HT1080 (cell line): Measurements from ENCODE around the gene BRMS1L. TPM values are rescaled to one million over a fixed set of nuclear protein-coding genes. Genes with fewer than 3 reads are reported as not detected.
A peak's percentile ranks its signal among the peaks of the same experiment; 100 is the strongest.
"Not testable (repeated sequence)": the region's sequence is repeated elsewhere in the genome, so short reads cannot be mapped to it uniquely, and the experiment has no call there.

Source experiments
- DNase-seq: peaks from one replicate; pipeline ENCODE4 v3.0.0-alpha.2; 2015; ENCODE audit warnings: low read depth
- polyA plus RNA-seq, 2 experiments: library from polyadenylated mRNA; depleted of rRNA; stranded (reverse); fragments of >200 nt; gene quantifications; 2 replicates each; pipeline ENCODE4 v1.2.3, GENCODE V29; 2015
- total RNA-seq: library from RNA; depleted of rRNA; stranded (reverse); fragments of >200 nt; shearing (Covaris generic); gene quantifications from 2 replicates; pipeline ENCODE4 v1.2.3, GENCODE V29; 2014; rRNA removed

Gene BRMS1L, protein sequence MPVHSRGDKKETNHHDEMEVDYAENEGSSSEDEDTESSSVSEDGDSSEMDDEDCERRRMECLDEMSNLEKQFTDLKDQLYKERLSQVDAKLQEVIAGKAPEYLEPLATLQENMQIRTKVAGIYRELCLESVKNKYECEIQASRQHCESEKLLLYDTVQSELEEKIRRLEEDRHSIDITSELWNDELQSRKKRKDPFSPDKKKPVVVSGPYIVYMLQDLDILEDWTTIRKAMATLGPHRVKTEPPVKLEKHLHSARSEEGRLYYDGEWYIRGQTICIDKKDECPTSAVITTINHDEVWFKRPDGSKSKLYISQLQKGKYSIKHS
- 6.1 and 6.6 TPM in 2 replicates for total RNA-seq
- 10.0 and 12.3 TPM in 2 replicates for polyA plus RNA-seq (2015; cell fraction: cytosol; rRNA removed)
- polyA plus RNA-seq (2015; cell fraction: nucleus; rRNA removed): 7.6 and 8.7 TPM in 2 replicates

DNA sequence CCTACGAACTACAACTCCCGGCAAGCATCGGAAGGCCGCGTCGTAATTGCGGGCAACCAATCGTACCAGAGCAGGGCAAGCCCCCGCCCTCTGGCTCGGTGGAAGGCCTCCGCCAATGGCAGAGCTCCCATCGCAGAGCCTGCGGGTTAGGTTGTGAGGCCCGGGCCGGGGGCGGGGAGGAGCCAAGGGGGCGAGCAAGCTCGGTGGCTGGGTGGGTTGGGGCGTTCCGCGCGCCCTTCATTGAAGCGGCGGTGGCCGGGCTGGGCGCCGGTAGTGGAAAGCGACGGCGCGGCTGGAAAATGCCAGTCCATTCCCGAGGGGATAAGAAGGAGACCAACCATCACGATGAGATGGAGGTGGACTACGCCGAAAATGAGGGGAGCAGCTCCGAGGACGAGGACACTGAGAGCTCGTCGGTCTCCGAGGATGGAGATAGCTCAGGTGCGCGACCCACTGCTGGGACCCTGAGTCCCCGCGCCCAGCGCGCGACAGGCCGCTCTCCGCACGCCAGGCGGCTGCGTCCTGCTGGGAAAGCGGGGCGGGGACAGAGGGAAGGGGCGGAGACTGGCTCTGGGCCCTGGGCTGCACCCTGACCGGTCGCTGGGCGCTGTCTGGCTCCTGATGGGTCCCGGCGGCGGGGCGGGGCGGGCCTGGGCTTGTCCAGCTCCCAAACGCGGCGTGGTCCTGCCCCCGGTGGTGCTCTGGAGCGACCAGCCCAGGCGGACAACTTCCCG is at the start of gene BRMS1L:
Gene BRMS1L (plus strand): TSS at position 121 of the 734 bp plus-strand sequence. CDS start 179 bp downstream, at position 300.
- peak; percentile 99 for DNase-seq

DNA sequence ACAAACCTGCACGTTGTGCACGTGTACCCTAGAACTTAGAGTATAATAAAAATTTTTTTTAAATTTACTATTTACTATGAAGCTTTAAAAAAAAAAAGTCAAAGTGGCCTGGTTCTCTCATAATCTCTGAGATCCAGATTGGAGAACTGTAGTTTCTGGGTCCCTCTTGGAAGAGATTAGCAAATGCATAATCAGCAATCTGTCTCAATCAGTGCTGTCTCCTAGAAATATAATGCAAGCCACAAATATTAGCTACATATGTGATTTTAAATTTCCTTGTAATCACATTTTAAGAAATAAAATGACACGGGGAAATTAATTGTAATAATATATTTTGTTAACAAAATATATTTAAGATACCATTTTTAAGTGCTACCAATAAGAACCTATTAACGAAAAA is 49.3 kb upstream of the BRMS1L start:
- no peak for DNase-seq

DNA sequence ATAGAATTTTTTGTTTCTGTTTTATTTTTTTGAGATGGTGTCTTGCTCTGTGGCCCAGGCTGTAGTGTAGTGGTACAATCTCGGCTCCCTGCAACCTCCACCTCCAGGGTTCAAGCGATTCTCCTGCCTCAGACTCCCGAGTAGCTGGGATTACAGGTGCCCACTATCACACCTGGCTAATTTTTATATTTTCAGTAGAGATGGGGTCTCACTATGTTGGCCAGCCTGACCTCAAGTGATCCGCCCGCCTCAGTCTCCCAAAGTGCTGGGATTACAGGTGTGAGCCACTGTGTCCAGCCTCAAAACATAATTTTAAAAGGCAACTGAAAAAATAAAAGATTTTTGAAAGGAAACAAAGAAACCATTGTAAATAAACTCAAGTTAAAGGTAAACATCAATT is 48.6 kb upstream of the BRMS1L start:
- not testable (repeated sequence) for DNase-seq

DNA sequence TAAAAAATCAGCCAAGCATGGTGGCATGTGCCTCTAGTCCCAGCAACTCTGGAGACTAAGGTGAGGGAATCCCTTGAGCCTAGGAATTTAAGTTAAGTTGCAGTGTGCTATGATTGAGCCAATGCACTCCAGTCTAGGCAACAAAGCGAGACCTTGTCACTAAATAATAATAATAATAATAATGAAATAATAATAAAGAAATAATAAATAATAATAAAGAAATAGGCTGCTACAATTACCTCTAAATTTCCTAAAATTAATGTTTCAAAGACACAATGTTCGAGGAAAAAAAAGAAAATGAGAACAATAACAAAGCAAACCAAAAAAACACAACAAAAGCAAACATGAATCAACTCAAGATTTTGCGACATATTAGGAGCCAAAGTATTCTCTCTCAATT is 46.8 kb upstream of the BRMS1L start:
- no peak for DNase-seq

DNA sequence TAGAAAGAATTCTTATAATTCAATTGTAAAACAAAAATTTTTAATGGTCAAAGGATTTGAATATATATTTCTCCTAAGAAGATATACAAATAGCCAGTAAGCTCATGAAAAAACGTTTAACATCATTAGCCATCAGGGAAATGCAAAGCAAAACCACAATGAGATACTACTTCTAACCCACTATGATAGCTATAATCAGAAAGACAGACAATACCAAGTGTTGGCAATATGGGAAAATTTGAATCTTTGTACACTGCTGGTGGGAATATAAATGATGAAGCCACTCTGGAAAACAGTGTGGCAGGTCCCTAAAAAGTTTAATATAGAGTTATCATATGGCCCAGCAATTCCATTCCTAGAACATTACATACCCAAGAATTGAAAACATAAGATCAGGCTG is 42.4 kb upstream of the BRMS1L start:
- DNase-seq: no peak

DNA sequence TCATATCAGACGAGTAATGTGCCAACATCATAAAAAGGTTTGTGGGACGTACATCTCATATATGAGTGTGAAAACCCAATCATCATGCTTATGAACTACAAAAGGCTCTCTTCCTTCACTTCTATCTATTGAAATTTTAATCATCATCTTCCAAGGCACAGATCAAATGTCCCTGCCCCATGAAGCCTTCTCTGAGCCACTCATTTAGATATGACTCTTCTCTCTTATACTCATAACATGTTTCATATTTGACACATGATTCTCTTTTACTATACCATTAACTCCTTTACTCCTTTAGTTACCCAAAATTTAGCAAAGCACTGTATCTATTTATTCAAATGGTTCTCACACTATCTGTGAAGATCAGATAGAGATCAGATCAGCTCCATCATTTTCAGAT is 39.3 kb upstream of the BRMS1L start:
- no peak for DNase-seq

DNA sequence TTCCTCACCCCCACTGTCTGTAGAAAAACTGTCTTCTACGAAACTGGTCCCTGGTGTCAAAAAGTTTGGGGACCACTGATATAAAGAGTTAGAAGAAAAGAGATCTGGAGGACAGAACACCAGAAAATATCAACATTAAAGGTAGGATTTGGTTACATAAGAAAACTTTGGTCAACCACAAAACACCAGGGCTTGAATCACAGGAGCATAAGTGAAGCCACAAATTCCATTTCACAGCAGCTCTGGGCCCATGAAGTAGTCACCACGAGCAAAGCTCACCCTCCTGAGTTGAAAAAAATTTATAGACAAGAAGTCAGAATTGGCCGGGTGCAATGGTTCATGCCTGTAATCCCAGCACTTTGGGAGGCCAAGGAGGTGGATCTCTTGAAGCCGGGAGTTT is 36.5 kb upstream of the BRMS1L start:
- DNase-seq: peak; percentile 54

DNA sequence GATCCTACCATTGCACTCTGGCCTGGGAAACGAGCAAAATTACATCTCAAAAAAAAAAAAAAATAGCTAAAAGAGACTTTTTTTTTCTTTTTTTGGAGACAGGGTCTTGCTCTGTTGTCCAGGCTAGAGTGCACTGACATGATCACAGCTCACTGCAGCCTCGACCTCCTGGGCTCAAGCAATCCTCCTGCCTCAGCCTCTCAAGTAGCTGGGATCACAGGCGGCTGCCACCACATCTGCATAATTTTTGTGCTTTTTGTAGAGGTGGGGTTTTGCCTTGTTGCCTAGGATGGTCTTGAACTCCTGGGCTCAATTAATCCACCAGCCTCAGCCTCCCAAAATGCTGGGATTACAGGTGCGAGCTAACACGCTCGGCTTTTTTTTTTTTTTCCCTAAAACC is 28.3 kb upstream of the BRMS1L start:
- no peak for DNase-seq

DNA sequence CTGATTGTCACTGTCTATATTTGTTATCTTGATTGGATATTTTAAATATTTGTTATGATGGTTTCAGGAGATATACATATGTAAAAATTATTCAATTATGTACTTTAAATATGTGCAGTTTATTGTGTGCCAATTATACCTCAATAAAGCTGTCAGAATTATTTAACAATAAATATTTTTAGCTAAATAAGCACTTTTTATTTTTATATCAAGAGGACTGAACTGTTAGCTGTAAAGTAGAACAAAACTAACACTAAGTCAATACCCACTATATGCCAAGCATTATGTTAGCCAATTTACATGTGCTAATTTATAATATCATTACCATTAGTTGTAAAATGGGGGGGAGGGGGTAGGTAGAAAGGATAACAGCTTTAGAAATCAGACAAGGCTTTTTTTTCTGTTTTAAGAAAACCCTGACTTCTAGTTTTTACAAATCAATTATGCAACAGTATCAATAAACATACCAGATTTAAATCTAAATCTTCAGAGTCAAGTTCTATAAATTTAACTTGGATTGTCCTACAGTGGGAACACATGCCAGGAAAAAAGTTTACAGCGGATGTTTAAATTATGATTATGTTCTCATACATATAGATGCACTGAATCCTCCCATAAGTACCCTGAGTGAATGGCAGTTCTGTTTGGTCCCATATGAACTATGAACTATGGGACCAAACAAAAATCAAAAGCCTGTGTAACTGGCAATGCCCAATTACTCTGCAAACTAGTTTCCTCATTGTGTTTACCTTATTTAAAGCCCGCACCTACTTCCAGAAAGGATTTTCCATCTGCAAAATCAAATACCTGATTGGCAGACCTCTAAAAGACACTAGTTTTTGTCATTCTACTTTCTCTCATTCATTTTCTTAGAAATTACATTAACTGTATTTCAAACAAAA is 19.9 kb upstream of the BRMS1L start:
- no peak for DNase-seq

DNA sequence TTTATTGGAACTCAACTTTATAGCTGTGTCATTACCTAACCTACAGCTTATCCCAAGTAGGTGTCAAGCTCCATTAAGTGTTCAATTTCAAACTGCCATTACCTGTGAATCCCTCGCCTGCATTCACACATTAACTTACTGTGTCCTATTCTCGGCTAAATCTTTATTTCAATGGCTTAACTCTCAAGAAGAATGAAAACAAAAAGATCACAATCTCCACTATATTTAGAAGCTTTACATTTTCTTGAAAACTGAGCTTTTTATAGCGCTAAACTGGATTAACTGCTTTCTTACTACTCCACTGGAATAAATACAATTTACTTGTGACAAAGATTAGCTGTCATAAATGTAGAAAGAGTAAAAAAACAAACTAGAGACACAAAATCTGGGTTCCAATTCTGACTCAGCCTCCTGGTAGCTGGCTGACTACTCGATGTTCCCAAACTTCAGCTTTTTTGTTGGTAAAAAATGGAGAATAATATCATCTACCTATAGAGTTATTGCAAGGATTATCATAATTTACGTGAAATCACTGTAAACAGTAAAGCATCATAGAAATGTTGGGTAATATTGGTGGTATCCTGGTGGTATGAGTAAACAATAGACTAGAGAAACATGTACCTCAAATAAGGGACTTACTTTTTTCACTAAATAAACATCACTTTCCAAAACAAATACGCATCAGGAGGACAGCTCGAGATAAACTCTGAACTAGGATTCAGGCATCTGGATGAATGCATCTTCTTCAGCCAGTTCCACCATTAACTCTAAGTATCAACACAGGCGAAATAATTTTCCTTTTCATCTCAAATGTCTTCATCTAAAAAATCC is 18.8 kb upstream of the BRMS1L start:
- no peak for DNase-seq

DNA sequence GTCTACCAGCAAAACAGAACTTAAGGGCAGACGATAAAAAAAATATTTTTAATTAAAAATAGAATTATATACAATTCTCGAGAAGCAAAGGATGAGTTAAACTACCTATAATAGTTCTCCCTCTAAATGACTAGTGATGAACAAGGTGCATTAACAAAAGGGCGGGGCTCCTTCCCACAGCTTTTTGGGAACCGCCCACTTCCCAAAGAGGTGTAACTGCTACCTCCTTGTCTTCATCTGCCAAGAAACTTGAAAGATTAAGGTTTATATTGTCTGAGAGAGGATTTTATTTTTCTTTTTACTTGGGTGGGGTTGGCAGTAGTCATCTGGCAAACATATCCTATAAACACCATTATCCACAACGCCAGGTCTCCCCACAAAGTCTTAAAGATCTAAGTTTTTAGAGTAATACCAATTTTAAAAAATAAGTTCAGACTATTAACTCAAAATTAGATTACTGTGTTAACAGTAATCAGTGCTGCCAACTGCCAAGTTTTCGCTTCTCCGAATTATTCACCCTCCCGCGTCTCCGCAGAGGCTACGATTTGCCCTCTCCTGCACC is 18.0 kb upstream of the BRMS1L start:
- no peak for DNase-seq

DNA sequence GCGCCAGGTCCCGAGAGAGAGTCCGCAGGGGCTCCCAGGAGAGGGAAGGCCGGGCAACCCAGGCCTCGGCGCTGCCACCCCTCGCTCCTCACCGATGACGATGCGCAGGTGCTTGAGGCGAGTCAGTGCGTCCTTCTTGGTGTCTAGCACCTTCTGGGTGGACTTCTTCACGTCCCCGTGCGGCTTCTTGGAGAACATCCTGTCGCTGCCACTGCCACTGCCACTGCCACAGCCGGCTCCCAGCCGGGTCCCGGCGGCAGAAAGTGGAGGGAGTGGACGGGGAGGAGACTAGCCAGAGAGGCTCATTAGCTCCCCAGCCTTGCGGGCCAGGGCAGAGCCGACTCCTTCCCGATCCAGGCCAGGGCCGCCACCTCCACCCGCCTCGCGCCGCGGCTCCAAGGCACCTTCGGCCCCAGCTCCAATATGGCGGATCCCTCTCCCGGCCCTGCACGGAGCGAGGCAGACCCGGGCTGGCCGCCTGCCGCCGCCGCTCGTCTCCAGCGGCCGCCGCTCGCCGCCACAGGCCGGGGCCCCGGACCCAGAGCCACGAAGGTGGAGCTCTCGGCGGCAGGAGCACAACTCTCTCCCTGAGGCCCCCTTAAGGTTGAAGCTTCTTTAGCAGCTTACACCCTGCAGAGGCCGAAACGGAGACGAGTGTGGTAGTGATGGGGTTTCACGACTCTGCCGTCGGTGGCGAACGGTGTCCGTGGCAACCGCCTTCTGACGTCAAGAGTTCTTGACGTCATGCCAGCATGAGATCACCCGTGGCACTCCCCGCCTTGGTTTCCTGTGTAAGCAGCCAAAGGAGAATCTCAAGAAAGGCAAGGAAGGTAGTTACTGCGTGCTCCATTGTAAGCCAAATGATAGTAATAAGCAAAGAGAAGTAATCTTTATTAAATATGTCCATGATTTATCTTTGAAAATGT is 17.2 kb upstream of the BRMS1L start, which contains the start of gene RALGAPA1:
Gene RALGAPA1 (minus strand): TSS at position 658 of the 926 bp plus-strand sequence. CDS start 460 bp downstream, at position 198.
- peak; percentile 94 for DNase-seq

DNA sequence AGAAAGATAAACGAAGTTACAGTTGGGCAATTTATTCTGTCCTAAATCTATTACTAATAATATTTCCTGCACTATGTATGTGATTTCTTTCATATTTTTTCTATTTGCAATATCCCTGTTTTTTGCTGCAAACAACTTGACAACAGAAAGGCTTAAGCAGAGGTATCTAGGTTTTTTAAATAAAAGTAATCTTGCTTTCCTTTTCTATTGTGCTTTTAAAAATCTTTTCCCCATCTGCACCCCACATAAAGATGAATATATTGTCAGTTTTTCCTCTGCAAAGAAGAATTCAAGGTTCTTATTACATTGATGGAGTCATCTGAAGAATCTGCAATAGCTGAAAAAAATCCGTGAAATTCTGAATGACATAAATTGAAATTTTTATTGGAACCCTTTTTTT is 16.5 kb upstream of the BRMS1L start:
- DNase-seq: no peak

DNA sequence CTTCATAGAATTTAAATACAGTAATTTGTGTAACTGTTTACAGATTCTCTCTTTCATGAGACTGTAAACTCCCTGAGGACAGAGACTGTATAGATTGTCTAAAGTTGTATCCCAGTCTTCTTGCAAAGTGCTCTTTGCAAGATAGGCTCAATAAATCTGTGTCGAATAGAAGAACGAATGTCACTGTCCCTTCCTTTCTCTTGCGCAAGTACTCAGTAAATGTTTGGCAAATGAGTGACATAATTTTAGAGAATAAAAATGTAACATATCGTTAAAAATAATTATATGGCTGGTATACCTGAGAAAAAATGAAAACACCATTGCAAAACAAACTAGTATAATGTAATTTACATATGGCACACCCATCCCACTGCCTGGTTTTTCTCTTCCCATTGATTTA is 15.2 kb upstream of the BRMS1L start:
- DNase-seq: no peak

DNA sequence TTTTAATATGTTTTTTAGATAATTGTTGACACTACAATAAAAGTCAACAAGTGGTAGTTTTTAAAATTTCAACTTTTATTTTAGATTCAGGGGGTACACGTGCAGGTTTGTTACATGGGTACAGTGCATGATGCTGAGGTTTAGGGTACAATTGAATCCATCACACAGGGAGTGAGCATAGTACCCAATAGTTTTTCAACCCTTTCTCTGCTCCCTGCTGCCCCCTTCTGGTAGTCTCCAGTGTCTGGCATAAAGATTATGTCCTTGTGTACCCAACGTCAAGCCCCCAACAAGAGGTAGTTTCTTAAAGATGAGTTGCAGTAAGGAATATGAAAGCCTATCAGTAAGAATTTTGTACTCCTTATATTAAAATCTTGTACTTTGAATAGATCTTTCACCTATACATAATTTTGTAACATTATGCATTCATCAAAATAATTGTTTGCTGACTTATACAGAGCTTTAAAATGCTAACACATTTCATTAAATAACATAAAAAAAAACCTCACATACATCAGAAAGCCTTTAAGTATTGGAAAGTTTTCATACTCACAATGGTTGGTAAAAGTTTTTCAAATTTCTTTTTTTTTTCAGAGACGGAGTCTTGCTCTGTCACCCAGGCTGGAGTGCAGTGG is 11.7 kb upstream of the BRMS1L start:
- DNase-seq: peak; percentile 18

DNA sequence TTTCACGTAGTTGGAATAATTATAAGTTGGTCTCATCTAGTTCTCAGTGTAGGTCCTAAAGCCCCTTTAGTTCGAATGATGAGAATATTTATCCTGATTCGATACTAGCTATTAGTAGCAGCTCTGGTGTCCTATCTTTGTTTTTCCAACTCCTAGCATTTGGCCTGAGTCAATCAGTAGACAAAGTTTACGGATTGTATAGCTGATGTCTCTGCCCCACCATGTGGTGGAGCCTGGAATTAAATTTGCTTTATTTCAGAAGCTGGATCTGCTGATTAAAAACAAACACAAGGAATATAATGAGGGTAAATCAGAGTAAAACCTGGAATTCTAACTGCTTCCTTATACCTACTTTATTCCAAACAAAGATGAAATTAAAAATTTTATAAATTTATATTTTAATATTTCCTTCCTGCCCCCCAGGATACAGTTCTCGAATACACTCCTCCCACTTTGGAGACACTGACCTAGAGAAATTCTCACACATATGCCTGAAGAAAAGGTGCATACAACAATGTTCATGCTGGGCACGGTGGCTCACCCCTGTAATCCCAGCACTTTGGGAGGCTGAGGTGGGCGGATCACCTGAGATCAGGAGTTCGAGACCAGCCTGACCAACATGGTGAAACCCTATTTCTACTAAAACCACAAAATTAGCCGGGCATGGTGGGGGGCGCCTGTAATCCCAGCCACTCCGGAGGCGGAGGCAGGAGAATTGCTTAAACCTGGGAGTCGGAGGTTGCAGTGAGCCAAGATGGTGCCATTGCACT is 7.6 kb upstream of the BRMS1L start:
- DNase-seq: peak; percentile 32

DNA sequence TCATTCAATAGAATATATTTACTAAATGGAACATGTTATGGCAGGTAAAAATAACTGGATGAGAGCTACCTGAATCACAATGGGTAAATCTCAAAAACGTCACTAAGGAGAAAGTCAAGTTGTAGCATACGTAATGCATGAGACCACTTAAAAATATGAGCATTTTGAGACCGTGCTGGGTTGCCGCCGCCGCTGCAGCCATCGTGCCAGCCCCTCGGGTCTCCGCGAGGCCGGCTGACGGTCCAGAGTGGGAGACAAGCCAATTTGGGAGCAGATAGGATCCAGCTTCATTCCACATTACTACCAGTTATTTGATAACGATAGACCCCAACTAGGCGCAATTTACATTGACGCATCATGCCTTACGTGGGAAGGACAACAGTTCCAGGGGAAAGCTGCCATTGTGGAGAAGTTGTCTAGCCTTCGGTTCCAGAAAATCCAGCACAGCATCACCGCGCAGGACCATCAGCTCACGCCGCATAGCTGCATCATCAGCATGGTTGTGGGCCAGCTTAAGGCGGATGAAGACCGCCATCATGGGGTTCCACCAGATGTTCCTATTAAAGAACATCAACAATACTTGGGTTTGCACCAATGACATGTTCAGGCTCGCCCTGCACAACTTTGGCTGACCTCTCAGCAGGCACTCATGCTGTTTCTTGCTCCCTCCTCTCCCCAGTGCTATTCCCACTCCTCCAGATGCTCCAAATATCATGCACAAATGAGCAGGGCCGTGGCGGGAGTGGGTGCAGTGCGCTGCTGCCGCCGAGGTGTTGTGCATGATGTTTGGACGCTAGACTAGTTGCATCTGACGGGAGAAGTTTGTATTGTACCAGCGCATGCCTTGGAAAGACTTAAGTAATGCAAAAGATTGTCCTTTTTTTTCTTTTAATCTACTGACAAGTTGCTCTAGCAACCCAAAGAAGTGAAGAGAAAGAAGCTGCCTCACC is 6.3 kb upstream of the BRMS1L start:
- no peak for DNase-seq
